AG09319 (cell line): ENCODE data around the gene PRCP.

Source experiments
- DNase-seq: peaks from one replicate; pipeline ENCODE4 v3.0.0-alpha.2; 2010; ENCODE audit warnings: low read depth; ENCODE audit errors: extremely low read depth
- CTCF ChIP-seq: IDR thresholded peaks from 2 replicates; pipeline ENCODE4 v1.5.1; 2011; ENCODE audit warnings: low read depth, mild to moderate bottlenecking, inconsistent platforms, low read length, moderate library complexity

PRCP gene

GRCh38 chr11:82792319-82792718 is 107.9 kb downstream of the PRCP start:
- no peak for TF ChIP-seq CTCF
- no peak for DNase-seq

GRCh38 chr11:82791779-82792178 is 108.5 kb downstream of the PRCP start:
- DNase-seq: no peak

GRCh38 chr11:82790723-82791484 is 109.3 kb downstream of the PRCP start:
- DNase-seq: no peak
- TF ChIP-seq CTCF: no peak

More at GRCh38 chr11:82791779-82792178, 108.5 kb downstream of the PRCP start:
- no peak for TF ChIP-seq CTCF

GRCh38 chr11:82787981-82788380 is 112.2 kb downstream of the PRCP start:
- no peak for TF ChIP-seq CTCF
- DNase-seq: no peak

GRCh38 chr11:82786836-82787235 is 113.4 kb downstream of the PRCP start:
- no peak for DNase-seq
- no peak for TF ChIP-seq CTCF

- no peak for TF ChIP-seq CTCF
- no peak for DNase-seq
Observed at GRCh38 chr11:82786001-82786400, 114.2 kb downstream of the PRCP start.

- no peak for DNase-seq
- no peak for TF ChIP-seq CTCF
Observed at GRCh38 chr11:82782825-82783374, 117.3 kb downstream of the PRCP start.
